NK-92 (cell line): ENCODE data around the gene SLC17A8.
"Not testable (repeated sequence)": the region's sequence is repeated elsewhere in the genome, so short reads cannot be mapped to it uniquely, and the experiment has no call there.

Experiments
- DNase-seq: peaks from one replicate; lab custom pipeline; 2025; ENCODE audit not compliant: unreplicated experiment; lab: John Stamatoyannopoulos, UW

The SLC17A8 gene

GRCh38 chr12:100422646-100423045, 65.8 kb downstream of the SLC17A8 start:
- DNase-seq, result no peak

GRCh38 chr12:100426145-100426544, 69.3 kb downstream of the SLC17A8 start:
- DNase-seq, result no peak

GRCh38 chr12:100427078-100427477, 70.2 kb downstream of the SLC17A8 start:
- DNase-seq, result no peak

- DNase-seq, result not testable (repeated sequence)
Observed at GRCh38 chr12:100430251-100430650, 73.4 kb downstream of the SLC17A8 start.

GRCh38 chr12:100433701-100434100, 76.8 kb downstream of the SLC17A8 start:
- DNase-seq, result no peak

- DNase-seq, result no peak
Observed at GRCh38 chr12:100434177-100434576, 77.3 kb downstream of the SLC17A8 start.

- DNase-seq, result no peak
Observed at GRCh38 chr12:100435957-100436356, 79.1 kb downstream of the SLC17A8 start.

- no peak for DNase-seq
Observed at GRCh38 chr12:100437038-100437841, 80.4 kb downstream of the SLC17A8 start.

GRCh38 chr12:100439797-100440196, 82.9 kb downstream of the SLC17A8 start:
- no peak for DNase-seq

- no peak for DNase-seq
Observed at GRCh38 chr12:100442403-100442802, 85.5 kb downstream of the SLC17A8 start.

- no peak for DNase-seq
Observed at GRCh38 chr12:100443434-100443833, 86.6 kb downstream of the SLC17A8 start.

GRCh38 chr12:100445081-100445481, 88.2 kb downstream of the SLC17A8 start:
- DNase-seq, result no peak

GRCh38 chr12:100447381-100447780, 90.5 kb downstream of the SLC17A8 start:
- DNase-seq, result no peak

- no peak for DNase-seq
Observed at GRCh38 chr12:100448656-100449055, 91.8 kb downstream of the SLC17A8 start.

GRCh38 chr12:100450735-100451134, 93.9 kb downstream of the SLC17A8 start:
- DNase-seq, result no peak

- DNase-seq, result no peak
Observed at GRCh38 chr12:100453951-100454350, 97.1 kb downstream of the SLC17A8 start.

GRCh38 chr12:100455896-100456295, 99.0 kb downstream of the SLC17A8 start:
- DNase-seq, result no peak

GRCh38 chr12:100458191-100458590, 101.3 kb downstream of the SLC17A8 start:
- no peak for DNase-seq

- DNase-seq, result no peak
Observed at GRCh38 chr12:100460702-100461101, 103.8 kb downstream of the SLC17A8 start.

GRCh38 chr12:100461330-100461973, 104.6 kb downstream of the SLC17A8 start:
- DNase-seq, result no peak

GRCh38 chr12:100463661-100464060, 106.8 kb downstream of the SLC17A8 start:
- no peak for DNase-seq

GRCh38 chr12:100464529-100464928, 107.7 kb downstream of the SLC17A8 start:
- DNase-seq, result no peak
